HepG2 (cell line): ENCODE measurements around the gene CTXN1. TPM values are rescaled to one million over a fixed set of nuclear protein-coding genes. Genes with fewer than 3 reads are reported as not detected.

Experiments
- ASH2L ChIP-seq: fragments of 300-600, 200-600 bp; sonication (generic); IDR thresholded peaks from 2 replicates; pipeline ENCODE4 v1.7.0; 2017; ENCODE audit warnings: low read depth, mild to moderate bottlenecking, moderate library complexity, mixed read lengths, low read length; ENCODE audit not compliant: insufficient read length
- ATRX ChIP-seq: sonication (generic); formaldehyde crosslinking; IDR thresholded peaks from 2 replicates; pipeline ENCODE4 v1.4.0; 2020; ENCODE audit warnings: missing genetic modification reagents, borderline replicate concordance
- FOXK1 ChIP-seq: sonication (generic); formaldehyde crosslinking; IDR thresholded peaks from 2 replicates; pipeline ENCODE4 v1.4.0; 2020; ENCODE audit warnings: low read depth, missing genetic modification reagents, borderline replicate concordance
- HMGXB4 ChIP-seq, 2 experiments: sonication (generic) in 1 of 2; formaldehyde crosslinking in 1 of 2; IDR thresholded peaks; 2 replicates each; pipeline versions ENCODE4 v1.4.0 to v1.6.1; 2018 to 2020; ENCODE audit warnings: missing genetic modification reagents in 2 of 2, borderline replicate concordance in 1 of 2, low read depth in 1 of 2, mild to moderate bottlenecking in 1 of 2, missing biosample characterization in 1 of 2
- IRF9 ChIP-seq: sonication (generic); formaldehyde crosslinking; IDR thresholded peaks from 2 replicates; pipeline ENCODE4 v1.8.0; 2022; ENCODE audit warnings: missing genetic modification reagents, mild to moderate bottlenecking, borderline replicate concordance
- PAX8 ChIP-seq: sonication (generic); formaldehyde crosslinking; IDR thresholded peaks from 2 replicates; pipeline ENCODE4 v1.8.0; 2022; ENCODE audit warnings: mild to moderate bottlenecking, missing genetic modification reagents, borderline replicate concordance
- SALL1 ChIP-seq: sonication (generic); formaldehyde crosslinking; IDR thresholded peaks from 2 replicates; pipeline ENCODE4 v1.8.0; 2022; ENCODE audit warnings: mild to moderate bottlenecking, missing genetic modification reagents
- SALL2 ChIP-seq: sonication (generic); formaldehyde crosslinking; IDR thresholded peaks from 2 replicates; pipeline ENCODE4 v1.8.1; 2023; ENCODE audit warnings: mild to moderate bottlenecking, missing genetic modification reagents, inconsistent platforms
- SRF ChIP-seq: IDR thresholded peaks from 2 replicates; pipeline ENCODE4 v1.6.1; 2011; ENCODE audit warnings: mild to moderate bottlenecking, low read depth, low read length, moderate library complexity
- ZBTB46 ChIP-seq: sonication (generic); formaldehyde crosslinking; IDR thresholded peaks from 2 replicates; pipeline ENCODE4 v1.4.0; 2020; ENCODE audit warnings: mild to moderate bottlenecking, missing genetic modification reagents, borderline replicate concordance
- ZEB1 ChIP-seq: IDR thresholded peaks from 2 replicates; pipeline ENCODE4 v1.6.1; 2012; ENCODE audit warnings: mild to moderate bottlenecking, low read depth, inconsistent platforms; ENCODE audit not compliant: insufficient replicate concordance
- polyA plus RNA-seq, 8 experiments: library from polyadenylated mRNA; depleted of rRNA in 3 of 8; stranded (reverse) in 7 of 8; unstranded in 1 of 8; fragments of >200 nt; fragmentation: Illumina TruSeq in 4 of 8; extraction: Trizol in 4 of 8; gene quantifications; 2 replicates each; pipeline versions ENCODE4 v1.2.1 to v1.2.3, GENCODE V29; 2011 to 2016; ENCODE audit warnings: low read depth in 4 of 8, missing spikeins in 1 of 8, mixed read lengths in 1 of 8; ENCODE audit not compliant: insufficient read depth in 1 of 8
- total RNA-seq, 5 experiments: library from RNA; depleted of rRNA; stranded (reverse); fragments of >200 nt; fragmentation: Illumina TruSeq; extraction: Trizol; gene quantifications; 2 replicates each; pipeline ENCODE4 v1.2.3, GENCODE V29; 2016; ENCODE audit warnings: low read depth in 1 of 5
- TF ChIP-seq, protein P1 (sequence below): sonication (generic); formaldehyde crosslinking; conservative IDR thresholded peaks from 2 replicates; pipeline ENCODE4 v1.4.0; 2020; ENCODE audit warnings: missing genetic modification reagents
- TF ChIP-seq, protein P2 (sequence below): sonication (generic); formaldehyde crosslinking; IDR thresholded peaks from 2 replicates; pipeline ENCODE4 v1.4.0; 2020; ENCODE audit warnings: missing genetic modification reagents
- TF ChIP-seq, protein P3 (sequence below), 2 experiments: fragments of 450-650 bp in 1 of 2; sonication (generic) in 1 of 2; formaldehyde crosslinking; IDR thresholded peaks; 2 replicates each; pipeline versions ENCODE4 v1.5.0 to v1.8.0; 2020 to 2022; ENCODE audit warnings: mild to moderate bottlenecking in 1 of 2, missing genetic modification reagents in 1 of 2

Gene CTXN1
- total and polyA plus RNA-seq, 2 of the 13 experiments (the other 11 are each of a cell fraction or from before 2014, with no cell fraction given) = 0.11 TPM; not detected in 1

- TF ChIP-seq, protein P1, sequence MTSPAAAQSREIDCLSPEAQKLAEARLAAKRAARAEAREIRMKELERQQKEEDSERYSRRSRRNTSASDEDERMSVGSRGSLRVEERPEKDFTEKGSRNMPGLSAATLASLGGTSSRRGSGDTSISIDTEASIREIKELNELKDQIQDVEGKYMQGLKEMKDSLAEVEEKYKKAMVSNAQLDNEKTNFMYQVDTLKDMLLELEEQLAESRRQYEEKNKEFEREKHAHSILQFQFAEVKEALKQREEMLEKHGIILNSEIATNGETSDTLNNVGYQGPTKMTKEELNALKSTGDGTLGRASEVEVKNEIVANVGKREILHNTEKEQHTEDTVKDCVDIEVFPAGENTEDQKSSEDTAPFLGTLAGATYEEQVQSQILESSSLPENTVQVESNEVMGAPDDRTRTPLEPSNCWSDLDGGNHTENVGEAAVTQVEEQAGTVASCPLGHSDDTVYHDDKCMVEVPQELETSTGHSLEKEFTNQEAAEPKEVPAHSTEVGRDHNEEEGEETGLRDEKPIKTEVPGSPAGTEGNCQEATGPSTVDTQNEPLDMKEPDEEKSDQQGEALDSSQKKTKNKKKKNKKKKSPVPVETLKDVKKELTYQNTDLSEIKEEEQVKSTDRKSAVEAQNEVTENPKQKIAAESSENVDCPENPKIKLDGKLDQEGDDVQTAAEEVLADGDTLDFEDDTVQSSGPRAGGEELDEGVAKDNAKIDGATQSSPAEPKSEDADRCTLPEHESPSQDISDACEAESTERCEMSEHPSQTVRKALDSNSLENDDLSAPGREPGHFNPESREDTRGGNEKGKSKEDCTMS = no peak
- peak; percentile 6 for TF ChIP-seq ZEB1
- TF ChIP-seq FOXK1 (CRISPR knock-in tag) = no peak
- no peak for TF ChIP-seq HMGXB4 (CRISPR knock-in tag; IDR thresholded peaks at IDR 0.05; ENCODE audit: borderline replicate concordance in 1 of 2, low read depth in 1 of 2)
- no peak for TF ChIP-seq ATRX (CRISPR knock-in tag)
- TF ChIP-seq SALL2 (CRISPR knock-in tag) = no peak; the same call in 1 of the 2 replicates
- TF ChIP-seq, protein P2, sequence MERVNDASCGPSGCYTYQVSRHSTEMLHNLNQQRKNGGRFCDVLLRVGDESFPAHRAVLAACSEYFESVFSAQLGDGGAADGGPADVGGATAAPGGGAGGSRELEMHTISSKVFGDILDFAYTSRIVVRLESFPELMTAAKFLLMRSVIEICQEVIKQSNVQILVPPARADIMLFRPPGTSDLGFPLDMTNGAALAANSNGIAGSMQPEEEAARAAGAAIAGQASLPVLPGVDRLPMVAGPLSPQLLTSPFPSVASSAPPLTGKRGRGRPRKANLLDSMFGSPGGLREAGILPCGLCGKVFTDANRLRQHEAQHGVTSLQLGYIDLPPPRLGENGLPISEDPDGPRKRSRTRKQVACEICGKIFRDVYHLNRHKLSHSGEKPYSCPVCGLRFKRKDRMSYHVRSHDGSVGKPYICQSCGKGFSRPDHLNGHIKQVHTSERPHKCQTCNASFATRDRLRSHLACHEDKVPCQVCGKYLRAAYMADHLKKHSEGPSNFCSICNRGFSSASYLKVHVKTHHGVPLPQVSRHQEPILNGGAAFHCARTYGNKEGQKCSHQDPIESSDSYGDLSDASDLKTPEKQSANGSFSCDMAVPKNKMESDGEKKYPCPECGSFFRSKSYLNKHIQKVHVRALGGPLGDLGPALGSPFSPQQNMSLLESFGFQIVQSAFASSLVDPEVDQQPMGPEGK (CRISPR knock-in tag) = no peak
- no peak for TF ChIP-seq ZBTB46 (CRISPR knock-in tag)
- TF ChIP-seq ASH2L = no peak
- TF ChIP-seq PAX8 = no peak
- TF ChIP-seq, protein P3, sequence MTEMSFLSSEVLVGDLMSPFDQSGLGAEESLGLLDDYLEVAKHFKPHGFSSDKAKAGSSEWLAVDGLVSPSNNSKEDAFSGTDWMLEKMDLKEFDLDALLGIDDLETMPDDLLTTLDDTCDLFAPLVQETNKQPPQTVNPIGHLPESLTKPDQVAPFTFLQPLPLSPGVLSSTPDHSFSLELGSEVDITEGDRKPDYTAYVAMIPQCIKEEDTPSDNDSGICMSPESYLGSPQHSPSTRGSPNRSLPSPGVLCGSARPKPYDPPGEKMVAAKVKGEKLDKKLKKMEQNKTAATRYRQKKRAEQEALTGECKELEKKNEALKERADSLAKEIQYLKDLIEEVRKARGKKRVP (CRISPR knock-in tag; IDR thresholded peaks at IDR 0.05) = no peak
- no peak for TF ChIP-seq SRF
- no peak for TF ChIP-seq IRF9 (CRISPR knock-in tag)
- TF ChIP-seq SALL1 (CRISPR knock-in tag) = no peak; the same call in 1 of the 2 replicates
Observed at GRCh38 chr19:7874897-7875273, 51.0 kb downstream of the CTXN1 start (continued).
